HepG2 (cell line): Measurements from ENCODE around the gene TRIO.

Source experiments
- ADNP ChIP-seq: sonication (generic); formaldehyde crosslinking; IDR thresholded peaks from 2 replicates; pipeline ENCODE4 v1.4.0; 2020; ENCODE audit warnings: missing genetic modification reagents
- EZH2 ChIP-seq: conservative IDR thresholded peaks from 2 replicates; pipeline ENCODE4 v1.6.1; 2012; ENCODE audit warnings: mild to moderate bottlenecking, low read depth, low read length, moderate library complexity
- POLR2AphosphoS5 ChIP-seq: IDR thresholded peaks from 2 replicates; pipeline ENCODE4 v1.6.1; 2012; ENCODE audit warnings: low read depth, low read length
- TCF12 ChIP-seq, 2 experiments: fragments of 450-650 bp in 1 of 2; sonication (generic) in 1 of 2; formaldehyde crosslinking in 1 of 2; IDR thresholded peaks; 2 replicates each; pipeline versions ENCODE4 v1.6.1 to v1.8.0; 2017 to 2022; ENCODE audit warnings: antibody characterized with exemption in 1 of 2, mild to moderate bottlenecking in 1 of 2, missing genetic modification reagents in 1 of 2, moderate library complexity in 1 of 2
- ZNF577 ChIP-seq: sonication (generic); formaldehyde crosslinking; IDR thresholded peaks from 2 replicates; pipeline ENCODE4 v1.4.0; 2020; ENCODE audit warnings: mild to moderate bottlenecking, low read depth, missing genetic modification reagents, borderline replicate concordance
- ZZZ3 ChIP-seq: sonication (generic); formaldehyde crosslinking; IDR thresholded peaks from 2 replicates; pipeline ENCODE4 v1.4.0; 2020; ENCODE audit warnings: missing genetic modification reagents, mild to moderate bottlenecking, borderline replicate concordance
- TF ChIP-seq, protein P1 (sequence below): sonication (generic); formaldehyde crosslinking; IDR thresholded peaks from 2 replicates; pipeline ENCODE4 v1.9.0; 2021; ENCODE audit warnings: missing genetic modification reagents, borderline replicate concordance
- TF ChIP-seq, protein P2 (sequence below): sonication (generic); formaldehyde crosslinking; IDR thresholded peaks from 2 replicates; pipeline ENCODE4 v1.5.1; 2020; ENCODE audit warnings: mild to moderate bottlenecking, moderate library complexity, missing genetic modification reagents
- TF ChIP-seq, protein P3 (sequence below): sonication (generic); formaldehyde crosslinking; conservative IDR thresholded peaks from 2 replicates; pipeline ENCODE4 v1.4.0; 2020; ENCODE audit warnings: missing genetic modification reagents
- TF ChIP-seq, protein P4 (sequence below): sonication (generic); formaldehyde crosslinking; IDR thresholded peaks from 2 replicates; pipeline ENCODE4 v1.8.0; 2022; ENCODE audit warnings: mild to moderate bottlenecking, missing genetic modification reagents, moderate library complexity

DNA sequence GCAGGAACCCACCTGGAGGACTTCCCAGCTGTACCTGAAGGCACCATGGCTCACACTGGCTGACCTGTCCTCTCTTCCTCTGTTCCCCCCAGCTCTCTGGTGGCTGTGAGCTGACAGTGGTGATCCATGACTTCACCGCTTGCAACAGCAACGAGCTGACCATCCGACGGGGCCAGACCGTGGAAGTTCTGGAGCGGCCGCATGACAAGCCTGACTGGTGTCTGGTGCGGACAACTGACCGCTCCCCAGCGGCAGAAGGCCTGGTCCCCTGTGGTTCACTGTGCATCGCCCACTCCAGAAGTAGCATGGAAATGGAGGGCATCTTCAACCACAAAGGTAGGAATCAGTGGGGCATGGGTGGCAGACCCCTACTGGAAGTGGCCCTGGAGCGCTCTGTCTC, 276.5 kb downstream of the TRIO start:
- TF ChIP-seq, protein P1, sequence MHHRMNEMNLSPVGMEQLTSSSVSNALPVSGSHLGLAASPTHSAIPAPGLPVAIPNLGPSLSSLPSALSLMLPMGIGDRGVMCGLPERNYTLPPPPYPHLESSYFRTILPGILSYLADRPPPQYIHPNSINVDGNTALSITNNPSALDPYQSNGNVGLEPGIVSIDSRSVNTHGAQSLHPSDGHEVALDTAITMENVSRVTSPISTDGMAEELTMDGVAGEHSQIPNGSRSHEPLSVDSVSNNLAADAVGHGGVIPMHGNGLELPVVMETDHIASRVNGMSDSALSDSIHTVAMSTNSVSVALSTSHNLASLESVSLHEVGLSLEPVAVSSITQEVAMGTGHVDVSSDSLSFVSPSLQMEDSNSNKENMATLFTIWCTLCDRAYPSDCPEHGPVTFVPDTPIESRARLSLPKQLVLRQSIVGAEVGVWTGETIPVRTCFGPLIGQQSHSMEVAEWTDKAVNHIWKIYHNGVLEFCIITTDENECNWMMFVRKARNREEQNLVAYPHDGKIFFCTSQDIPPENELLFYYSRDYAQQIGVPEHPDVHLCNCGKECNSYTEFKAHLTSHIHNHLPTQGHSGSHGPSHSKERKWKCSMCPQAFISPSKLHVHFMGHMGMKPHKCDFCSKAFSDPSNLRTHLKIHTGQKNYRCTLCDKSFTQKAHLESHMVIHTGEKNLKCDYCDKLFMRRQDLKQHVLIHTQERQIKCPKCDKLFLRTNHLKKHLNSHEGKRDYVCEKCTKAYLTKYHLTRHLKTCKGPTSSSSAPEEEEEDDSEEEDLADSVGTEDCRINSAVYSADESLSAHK (CRISPR knock-in tag): no peak
- no peak for TF ChIP-seq POLR2AphosphoS5
- no peak for TF ChIP-seq ADNP
- TF ChIP-seq TCF12 (IDR thresholded peaks at IDR 0.05): no peak
- no peak for TF ChIP-seq TCF12 (CRISPR knock-in tag; IDR thresholded peaks at IDR 0.05)
- TF ChIP-seq EZH2: no peak
- TF ChIP-seq, protein P2, sequence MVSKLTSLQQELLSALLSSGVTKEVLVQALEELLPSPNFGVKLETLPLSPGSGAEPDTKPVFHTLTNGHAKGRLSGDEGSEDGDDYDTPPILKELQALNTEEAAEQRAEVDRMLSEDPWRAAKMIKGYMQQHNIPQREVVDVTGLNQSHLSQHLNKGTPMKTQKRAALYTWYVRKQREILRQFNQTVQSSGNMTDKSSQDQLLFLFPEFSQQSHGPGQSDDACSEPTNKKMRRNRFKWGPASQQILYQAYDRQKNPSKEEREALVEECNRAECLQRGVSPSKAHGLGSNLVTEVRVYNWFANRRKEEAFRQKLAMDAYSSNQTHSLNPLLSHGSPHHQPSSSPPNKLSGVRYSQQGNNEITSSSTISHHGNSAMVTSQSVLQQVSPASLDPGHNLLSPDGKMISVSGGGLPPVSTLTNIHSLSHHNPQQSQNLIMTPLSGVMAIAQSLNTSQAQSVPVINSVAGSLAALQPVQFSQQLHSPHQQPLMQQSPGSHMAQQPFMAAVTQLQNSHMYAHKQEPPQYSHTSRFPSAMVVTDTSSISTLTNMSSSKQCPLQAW: no peak
- TF ChIP-seq, protein P3, sequence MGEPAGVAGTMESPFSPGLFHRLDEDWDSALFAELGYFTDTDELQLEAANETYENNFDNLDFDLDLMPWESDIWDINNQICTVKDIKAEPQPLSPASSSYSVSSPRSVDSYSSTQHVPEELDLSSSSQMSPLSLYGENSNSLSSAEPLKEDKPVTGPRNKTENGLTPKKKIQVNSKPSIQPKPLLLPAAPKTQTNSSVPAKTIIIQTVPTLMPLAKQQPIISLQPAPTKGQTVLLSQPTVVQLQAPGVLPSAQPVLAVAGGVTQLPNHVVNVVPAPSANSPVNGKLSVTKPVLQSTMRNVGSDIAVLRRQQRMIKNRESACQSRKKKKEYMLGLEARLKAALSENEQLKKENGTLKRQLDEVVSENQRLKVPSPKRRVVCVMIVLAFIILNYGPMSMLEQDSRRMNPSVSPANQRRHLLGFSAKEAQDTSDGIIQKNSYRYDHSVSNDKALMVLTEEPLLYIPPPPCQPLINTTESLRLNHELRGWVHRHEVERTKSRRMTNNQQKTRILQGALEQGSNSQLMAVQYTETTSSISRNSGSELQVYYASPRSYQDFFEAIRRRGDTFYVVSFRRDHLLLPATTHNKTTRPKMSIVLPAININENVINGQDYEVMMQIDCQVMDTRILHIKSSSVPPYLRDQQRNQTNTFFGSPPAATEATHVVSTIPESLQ: no peak
- TF ChIP-seq, protein P4, sequence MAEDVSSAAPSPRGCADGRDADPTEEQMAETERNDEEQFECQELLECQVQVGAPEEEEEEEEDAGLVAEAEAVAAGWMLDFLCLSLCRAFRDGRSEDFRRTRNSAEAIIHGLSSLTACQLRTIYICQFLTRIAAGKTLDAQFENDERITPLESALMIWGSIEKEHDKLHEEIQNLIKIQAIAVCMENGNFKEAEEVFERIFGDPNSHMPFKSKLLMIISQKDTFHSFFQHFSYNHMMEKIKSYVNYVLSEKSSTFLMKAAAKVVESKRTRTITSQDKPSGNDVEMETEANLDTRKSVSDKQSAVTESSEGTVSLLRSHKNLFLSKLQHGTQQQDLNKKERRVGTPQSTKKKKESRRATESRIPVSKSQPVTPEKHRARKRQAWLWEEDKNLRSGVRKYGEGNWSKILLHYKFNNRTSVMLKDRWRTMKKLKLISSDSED (CRISPR knock-in tag): no peak
- no peak for TF ChIP-seq ZNF577
- no peak for TF ChIP-seq ZZZ3 (CRISPR knock-in tag)
